SU-DHL-6 (cell line): ENCODE measurements around the gene HYOU1.
A peak's percentile ranks its signal among the peaks of the same experiment; 100 is the strongest.

ENCODE experiments used
- H2AFZ ChIP-seq: fragments of 200-600 bp; sonication (generic); 2 replicates; pipeline ENCODE4 v1.6.1; 2014; ENCODE audit warnings: low read depth, mild to moderate bottlenecking, moderate library complexity, mixed read lengths, antibody characterized with exemption, low read length; ENCODE audit not compliant: severe bottlenecking
- H3F3A ChIP-seq: fragments of 200-600 bp; shearing (Covaris generic); 2 replicates; pipeline ENCODE4 v1.6.0; 2016; ENCODE audit warnings: antibody characterized with exemption, mild to moderate bottlenecking; ENCODE audit not compliant: insufficient read depth
- H3K27ac ChIP-seq: fragments of 200-600 bp; sonication (generic); 2 replicates; pipeline ENCODE4 v1.5.1; 2016; ENCODE audit warnings: low read depth, mild to moderate bottlenecking, low read length, moderate library complexity, mixed read lengths
- H3K27me3 ChIP-seq: fragments of 200-600 bp; sonication (generic), shearing (Covaris generic); 2 replicates; pipeline ENCODE4 v1.6.0; 2014; ENCODE audit warnings: mild to moderate bottlenecking, low read length
- H3K36me3 ChIP-seq: fragments of 200-600 bp; sonication (generic); 2 replicates; pipeline ENCODE4 v1.6.1; 2014; ENCODE audit warnings: mild to moderate bottlenecking, low read length, mixed read lengths
- H3K4me2 ChIP-seq: fragments of 300-600, 200-600 bp; shearing (Covaris generic), sonication (generic); 2 replicates; pipeline ENCODE4 v1.6.0; 2014; ENCODE audit warnings: low read length, low read depth, mild to moderate bottlenecking; ENCODE audit not compliant: poor library complexity, severe bottlenecking
- H3K4me3 ChIP-seq: fragments of 200-600 bp; sonication (generic); 2 replicates; pipeline ENCODE4 v1.5.1; 2014; ENCODE audit warnings: antibody characterized with exemption, low read length, mild to moderate bottlenecking, mixed read lengths; ENCODE audit not compliant: insufficient read depth, poor library complexity, severe bottlenecking
- H3K79me2 ChIP-seq: fragments of 200-600 bp; sonication (generic); 2 replicates; pipeline ENCODE4 v1.6.1; 2014; ENCODE audit warnings: mild to moderate bottlenecking, low read length, moderate library complexity; ENCODE audit not compliant: insufficient read depth
- H3K9ac ChIP-seq: fragments of 200-600 bp; sonication (generic); 2 replicates; pipeline ENCODE4 v1.7.0; 2014; ENCODE audit warnings: mild to moderate bottlenecking, low read length
- H3K9me2 ChIP-seq: fragments of 200-600 bp; sonication (generic); replicated peaks from 2 replicates; pipeline ENCODE4 v1.6.1; 2014; ENCODE audit warnings: low read length; ENCODE audit not compliant: insufficient read depth
- H3K9me3 ChIP-seq: fragments of 200-600 bp; sonication (generic); 2 replicates; pipeline ENCODE4 v1.6.1; 2014; ENCODE audit warnings: low read length, mixed read lengths; ENCODE audit not compliant: insufficient read depth
- H4K20me1 ChIP-seq: fragments of 200-600 bp; sonication (generic); 2 replicates; pipeline ENCODE4 v1.6.1; 2014; ENCODE audit warnings: low read depth, mild to moderate bottlenecking, antibody characterized with exemption, low read length, moderate library complexity, mixed read lengths
- EZH2phosphoT487 ChIP-seq: fragments of 200-600 bp; sonication (generic), shearing (Covaris generic); conservative IDR thresholded peaks from 2 replicates; pipeline ENCODE4 v1.6.1; 2018; ENCODE audit warnings: mild to moderate bottlenecking, antibody characterized with exemption, low read length, moderate library complexity, mixed read lengths
- TF ChIP-seq, protein P1 (sequence below): fragments of 200-600 bp; sonication (generic); IDR thresholded peaks from one replicate; pipeline ENCODE4 v1.5.1; 2017; ENCODE audit warnings: antibody characterized with exemption, mild to moderate bottlenecking, low read length, moderate library complexity; ENCODE audit not compliant: insufficient read depth, poor library complexity, severe bottlenecking

HYOU1 gene

DNA sequence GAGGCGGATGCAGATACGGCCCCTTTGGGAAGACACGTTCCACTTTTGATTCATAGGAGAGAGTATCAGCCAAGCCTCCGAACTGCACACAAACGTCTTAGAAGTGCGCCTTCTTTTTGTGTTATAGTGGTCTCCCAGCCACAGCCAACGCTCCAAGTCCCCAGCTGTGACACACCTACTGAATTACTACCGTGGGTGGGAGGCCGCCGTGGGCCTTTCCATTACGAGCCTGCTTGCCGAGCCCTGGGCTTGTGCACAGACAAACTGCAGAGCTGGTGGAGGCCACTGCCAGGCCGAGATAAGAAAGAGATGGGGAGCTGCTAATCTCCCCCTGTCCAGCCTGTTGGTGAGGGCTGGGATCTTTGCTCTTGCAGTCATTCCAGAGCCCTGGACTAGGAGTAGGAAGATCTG is 28.4 kb upstream of the HYOU1 start:
- H3K9me3 ChIP-seq = no peaks in the 10 kb centered on the region
- H3K4me3 ChIP-seq = peak overlapping the region; percentile 68
- H3K9ac ChIP-seq = peak overlapping the region; percentile 74
- H3K27ac ChIP-seq = peak overlapping the region; percentile 83
- H3F3A ChIP-seq = 0 out of 2 replicates have a peak, but pooled peaks cover 13% of the 10 kb centered on the region
- H3K27me3 ChIP-seq = no peaks in the 10 kb centered on the region
- H4K20me1 ChIP-seq = no peaks in the 10 kb centered on the region
- no peaks in the 10 kb centered on the region for H3K36me3 ChIP-seq
- H3K4me2 ChIP-seq = peak overlapping the region; percentile 74
- H2AFZ ChIP-seq = no peak overlapping the region
- H3K9me2 ChIP-seq = no peaks in the 10 kb centered on the region
- TF ChIP-seq, protein P1, sequence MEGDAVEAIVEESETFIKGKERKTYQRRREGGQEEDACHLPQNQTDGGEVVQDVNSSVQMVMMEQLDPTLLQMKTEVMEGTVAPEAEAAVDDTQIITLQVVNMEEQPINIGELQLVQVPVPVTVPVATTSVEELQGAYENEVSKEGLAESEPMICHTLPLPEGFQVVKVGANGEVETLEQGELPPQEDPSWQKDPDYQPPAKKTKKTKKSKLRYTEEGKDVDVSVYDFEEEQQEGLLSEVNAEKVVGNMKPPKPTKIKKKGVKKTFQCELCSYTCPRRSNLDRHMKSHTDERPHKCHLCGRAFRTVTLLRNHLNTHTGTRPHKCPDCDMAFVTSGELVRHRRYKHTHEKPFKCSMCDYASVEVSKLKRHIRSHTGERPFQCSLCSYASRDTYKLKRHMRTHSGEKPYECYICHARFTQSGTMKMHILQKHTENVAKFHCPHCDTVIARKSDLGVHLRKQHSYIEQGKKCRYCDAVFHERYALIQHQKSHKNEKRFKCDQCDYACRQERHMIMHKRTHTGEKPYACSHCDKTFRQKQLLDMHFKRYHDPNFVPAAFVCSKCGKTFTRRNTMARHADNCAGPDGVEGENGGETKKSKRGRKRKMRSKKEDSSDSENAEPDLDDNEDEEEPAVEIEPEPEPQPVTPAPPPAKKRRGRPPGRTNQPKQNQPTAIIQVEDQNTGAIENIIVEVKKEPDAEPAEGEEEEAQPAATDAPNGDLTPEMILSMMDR = no peak
- no peak for TF ChIP-seq EZH2phosphoT487
- peaks cover 11% of the 10 kb centered on the region for H3K79me2 ChIP-seq

DNA sequence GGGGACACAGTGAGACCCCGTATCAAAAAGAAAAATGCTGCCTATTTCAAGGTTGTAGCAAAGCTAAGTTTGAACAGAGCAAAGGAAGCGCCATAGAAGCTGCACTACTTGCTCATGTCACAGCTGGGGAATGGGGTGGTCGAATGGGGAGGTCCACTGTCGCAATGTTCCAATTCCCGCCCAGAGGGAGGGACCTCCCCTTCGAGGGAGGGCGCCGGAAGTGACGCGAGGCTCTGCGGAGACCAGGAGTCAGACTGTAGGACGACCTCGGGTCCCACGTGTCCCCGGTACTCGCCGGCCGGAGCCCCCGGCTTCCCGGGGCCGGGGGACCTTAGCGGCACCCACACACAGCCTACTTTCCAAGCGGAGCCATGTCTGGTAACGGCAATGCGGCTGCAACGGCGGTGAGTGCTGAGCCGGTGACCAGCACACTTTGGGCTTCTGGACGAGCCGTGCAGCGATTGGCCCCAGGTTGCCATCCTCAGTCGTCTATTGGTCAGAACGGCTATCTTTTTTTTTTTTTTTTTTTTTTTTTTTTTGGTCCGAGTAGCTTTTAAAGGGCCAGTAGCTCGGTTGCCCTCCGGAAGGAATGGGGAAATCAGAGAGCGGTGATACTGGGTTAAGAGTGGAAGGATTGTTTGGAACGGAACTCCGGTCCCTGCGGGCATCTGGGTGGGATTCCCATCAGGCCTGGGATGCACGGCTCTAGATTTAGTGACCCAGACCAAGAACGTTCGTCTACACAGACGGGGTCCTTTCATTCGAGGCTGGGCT is 27.8 kb upstream of the HYOU1 start, which contains the start of gene HMBS:
HMBS (plus strand) TSS at position 219 of the 774 bp plus-strand sequence; CDS start at position 372, 153 bp downstream.
- TF ChIP-seq EZH2phosphoT487 = no peak
- TF ChIP-seq, protein P1 = no peak
- peak within 1 kb of the TSS; percentile 74 for H3K4me2 ChIP-seq
- no peaks in the 10 kb centered on the region for H3K9me3 ChIP-seq
- H3K27ac ChIP-seq = peak within 1 kb of the TSS; percentile 83
- no peaks in the 10 kb centered on the region for H3K9me2 ChIP-seq
- no peaks in the 10 kb centered on the region for H3K27me3 ChIP-seq
- peaks cover 11% of the 10 kb centered on the region for H3K79me2 ChIP-seq
- H3F3A ChIP-seq = 0 out of 2 replicates have a peak, but pooled peaks cover 8% of the 10 kb centered on the region
- H4K20me1 ChIP-seq = no peaks in the 10 kb centered on the region
- H3K4me3 ChIP-seq = peak within 1 kb of the TSS; percentile 68
- peak within 1 kb of the TSS; percentile 88 for H2AFZ ChIP-seq
- no peaks in the 10 kb centered on the region for H3K36me3 ChIP-seq
- peak within 1 kb of the TSS; percentile 74 for H3K9ac ChIP-seq

DNA sequence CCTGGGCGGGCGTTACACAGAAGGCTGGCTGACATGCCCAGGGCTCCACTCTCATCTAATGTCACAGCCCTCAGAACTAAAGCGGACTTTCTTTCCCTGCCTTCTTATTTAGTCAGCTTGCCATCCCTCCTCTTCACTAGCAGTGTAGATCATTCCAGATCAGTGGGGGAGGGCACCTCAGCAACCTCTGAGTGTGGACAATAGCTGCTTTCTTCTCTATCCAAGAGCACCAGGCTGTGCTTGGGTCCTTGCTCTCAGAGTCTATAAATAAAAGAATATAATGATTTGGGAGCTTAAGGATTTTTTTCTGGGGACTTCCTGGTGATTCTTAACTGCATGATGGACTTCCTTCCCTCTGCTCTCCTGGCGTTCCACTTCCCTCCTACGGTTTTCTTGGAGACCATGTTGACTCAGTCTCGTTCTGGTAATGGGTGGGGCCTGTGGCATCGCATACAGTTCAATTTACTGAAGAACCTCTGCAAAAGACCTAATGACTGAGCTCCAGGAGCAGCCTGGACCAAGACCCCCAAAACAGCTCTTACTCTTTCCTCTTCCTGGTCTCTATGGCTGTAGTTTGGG is 24.8 kb upstream of the HYOU1 start:
- Histone ChIP-seq H3K27me3 (no peaks in the 10 kb centered on the region), H3K9me2 (no peaks in the 10 kb centered on the region), H3F3A (0 out of 2 replicates have a peak, but pooled peaks cover 3% of the 10 kb centered on the region), H4K20me1 (no peaks in the 10 kb centered on the region), H3K27ac (no peak overlapping the region), H3K9me3 (no peaks in the 10 kb centered on the region), H3K4me2 (no peak overlapping the region), H2AFZ (no peak overlapping the region), H3K9ac (no peak overlapping the region), H3K4me3 (no peak overlapping the region), H3K36me3 (no peaks in the 10 kb centered on the region), H3K79me2 (peaks cover 11% of the 10 kb centered on the region)
- no peak for TF ChIP-seq EZH2phosphoT487
- TF ChIP-seq, protein P1 = no peak
